HG03442 (cell line): ENCODE results near the gene PRADC1.
A peak's percentile ranks its signal among the peaks of the same experiment; 100 is the strongest.

ENCODE experiments used
- ATAC-seq: cut with Tn5 transposase; IDR thresholded peaks from one replicate; pipeline ENCODE4 v1.9.1; 2021; ENCODE audit warnings: mild to moderate bottlenecking, moderate library complexity; ENCODE audit not compliant: unreplicated experiment

The PRADC1 gene

DNA sequence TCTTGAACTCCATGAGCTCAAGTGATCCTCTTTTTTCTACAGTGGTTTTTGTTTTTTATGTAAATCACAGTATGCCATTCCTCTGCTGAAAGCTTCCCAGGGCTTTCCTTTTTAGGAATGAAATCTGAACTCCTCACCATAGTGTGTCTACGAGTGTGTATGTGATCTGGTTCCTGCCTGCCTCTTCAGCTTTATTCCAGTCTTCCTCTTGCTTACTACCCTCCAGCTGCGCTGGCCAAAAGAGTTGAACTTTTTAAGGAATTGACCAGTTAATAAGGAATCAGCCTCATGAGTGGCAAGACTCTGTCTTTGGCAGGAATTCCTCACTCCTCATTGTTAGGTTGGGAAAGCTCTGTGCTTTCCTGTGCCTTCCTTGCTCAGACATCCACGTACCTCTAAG lies 5.1 kb upstream of the PRADC1 start:
- no peak for ATAC-seq

DNA sequence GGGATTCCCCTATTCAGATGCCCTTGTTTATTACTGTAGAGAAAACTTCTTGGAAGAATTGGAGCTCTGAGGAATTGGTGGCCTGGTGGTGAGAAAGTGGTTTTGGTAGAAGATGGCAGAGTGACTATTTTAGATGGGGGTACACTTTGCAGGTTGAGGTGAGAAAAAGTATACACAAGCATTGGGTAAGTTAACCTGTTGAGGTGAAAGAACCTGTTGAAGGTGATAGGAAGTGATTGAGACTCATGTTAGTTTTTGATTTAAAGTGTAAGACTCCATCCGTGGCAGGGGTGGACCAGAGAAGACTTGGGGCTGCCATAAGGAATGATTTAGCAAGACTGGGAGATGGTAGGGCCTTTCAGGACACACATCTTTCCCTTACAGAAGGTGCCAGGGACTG lies 4.1 kb upstream of the PRADC1 start:
- ATAC-seq, result no peak

DNA sequence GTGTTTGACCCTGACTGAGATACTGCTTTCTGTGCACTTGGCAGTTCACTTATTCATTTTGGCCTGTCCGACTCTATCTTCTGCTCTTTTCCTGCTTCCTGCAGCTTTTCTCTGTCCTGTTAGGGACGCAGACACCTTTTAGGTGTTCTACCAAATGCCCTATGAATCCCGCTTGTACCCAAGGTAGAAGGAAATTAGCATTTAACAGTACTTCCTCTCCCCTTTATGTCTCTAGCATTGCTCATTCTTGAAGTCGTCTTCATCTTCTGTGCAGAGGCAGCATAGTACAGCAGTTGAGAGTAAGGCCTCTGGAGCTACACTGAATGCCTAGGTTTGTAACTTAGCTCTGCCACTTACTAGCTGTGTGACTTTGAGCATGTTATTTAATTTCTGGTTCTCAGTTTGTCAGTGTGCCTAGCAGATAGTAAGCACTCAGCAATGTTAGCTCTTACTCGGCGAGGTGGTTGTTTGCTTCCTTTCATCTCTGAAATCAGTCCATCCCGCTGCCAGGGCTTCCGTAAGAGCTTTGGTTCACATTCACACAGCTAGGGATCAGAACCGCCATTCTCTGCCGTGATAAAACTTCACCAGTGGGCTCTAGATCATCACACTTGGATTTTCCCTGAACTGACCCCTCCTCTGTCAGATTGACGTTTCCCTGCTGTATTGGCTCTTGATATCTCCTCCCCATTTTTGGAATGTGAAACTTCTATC lies 2.4 kb upstream of the PRADC1 start:
- ATAC-seq, result no peak

DNA sequence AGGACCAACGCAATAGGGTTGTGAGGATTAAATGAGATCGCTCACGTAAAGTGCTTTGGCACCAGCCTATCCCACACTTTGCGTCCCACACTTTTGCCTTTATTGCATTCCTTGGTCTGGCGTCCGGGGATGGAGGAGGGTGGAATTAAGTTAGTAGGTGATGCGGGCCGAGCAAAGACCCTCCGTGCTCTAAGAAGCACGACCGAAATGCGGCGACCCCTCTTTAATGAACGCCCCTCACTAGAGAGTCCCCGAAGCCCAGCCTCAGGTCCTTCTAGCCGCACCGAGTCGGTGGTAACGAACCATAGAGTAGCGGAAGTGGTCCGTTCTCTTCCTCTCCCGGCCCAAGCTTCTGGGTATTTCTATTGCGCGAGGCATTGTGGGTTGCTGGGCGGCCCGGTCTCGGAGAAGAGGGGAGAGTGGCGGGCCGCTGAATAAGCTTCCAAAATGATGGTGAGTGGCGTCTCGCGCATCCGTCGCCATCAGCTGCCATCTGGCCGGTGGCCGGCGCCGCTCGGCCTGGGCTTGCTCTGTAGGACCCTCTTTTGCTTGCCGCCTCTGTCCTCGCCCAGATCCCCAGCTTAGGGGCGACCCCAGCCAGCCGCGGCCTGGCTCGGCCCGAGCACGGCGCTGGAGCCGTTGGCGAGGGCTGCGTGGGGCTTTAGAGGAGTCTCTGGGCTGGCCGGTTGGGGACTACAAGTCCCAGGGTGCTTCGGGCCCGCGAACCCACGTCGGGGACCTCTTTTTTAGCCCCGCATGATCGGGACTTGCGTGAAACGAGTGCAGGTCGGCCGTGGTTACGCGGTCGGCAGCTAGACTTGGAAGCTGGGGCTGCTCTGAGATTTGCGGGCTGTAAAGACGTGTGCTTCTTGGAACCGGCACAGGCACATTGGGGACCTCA lies 1.1 kb upstream of the PRADC1 start, which contains the start of gene CCT7:
Gene CCT7 (plus strand): TSS at position 377 of the 901 bp plus-strand sequence. CDS start 71 bp downstream, at position 448.
- ATAC-seq, result peak; percentile 54

DNA sequence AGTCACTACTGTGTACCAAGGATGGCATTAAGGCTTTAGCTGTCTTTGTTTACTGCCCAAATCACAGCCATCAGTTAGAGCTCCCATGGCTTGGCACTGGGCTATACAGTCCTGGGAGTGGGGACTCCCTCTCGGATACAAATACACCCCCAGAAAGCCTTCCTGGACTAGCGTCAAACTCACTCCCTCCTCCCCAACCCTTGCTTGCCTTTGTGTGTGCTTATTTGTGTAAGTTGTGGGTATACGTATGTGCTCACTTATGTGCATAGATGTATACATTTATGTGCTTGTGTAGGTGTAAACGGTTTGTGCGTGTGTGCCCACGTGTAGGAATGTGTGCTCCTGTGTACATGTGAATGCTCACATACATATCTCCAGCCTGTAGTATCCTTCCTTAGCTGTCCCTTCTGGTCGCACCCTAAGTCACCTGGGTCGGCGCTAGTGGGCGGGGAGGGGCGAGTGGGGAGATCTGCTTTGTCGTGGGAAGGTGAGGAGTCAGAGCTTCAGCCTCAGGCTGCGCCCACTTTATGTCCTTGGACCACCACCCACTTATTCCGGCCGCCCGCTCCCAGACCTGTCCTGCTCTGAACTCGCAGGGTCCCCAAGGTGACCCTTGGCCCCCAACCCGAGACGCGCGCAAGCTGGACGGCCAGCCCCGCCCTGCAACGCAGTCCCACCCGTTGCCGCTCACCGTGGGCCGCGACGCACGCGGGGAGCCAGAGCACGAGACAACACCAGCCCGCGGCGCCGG lies 461 bp downstream of the PRADC1 start:
- ATAC-seq, result peak; percentile 4

DNA sequence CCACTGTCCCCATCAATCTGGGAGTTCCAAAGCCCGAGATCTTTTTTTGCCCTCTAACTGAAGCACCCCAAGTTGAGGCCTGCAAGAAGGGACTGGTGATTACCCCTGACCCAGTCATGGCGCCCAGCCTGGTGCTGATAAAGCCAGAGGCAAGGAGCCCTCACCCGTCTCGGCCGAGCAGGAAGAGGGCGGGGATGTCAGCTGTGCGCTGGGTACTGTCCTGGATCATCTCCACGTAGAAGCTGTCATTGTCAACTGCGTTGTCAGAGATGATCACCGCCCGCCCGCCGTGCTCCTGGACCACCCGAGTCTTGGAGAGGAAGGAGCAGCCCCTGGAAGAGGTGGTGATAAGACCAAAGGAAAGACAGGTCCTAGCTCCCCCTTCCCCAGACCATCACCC lies 4.4 kb downstream of the PRADC1 start:
- no peak for ATAC-seq

DNA sequence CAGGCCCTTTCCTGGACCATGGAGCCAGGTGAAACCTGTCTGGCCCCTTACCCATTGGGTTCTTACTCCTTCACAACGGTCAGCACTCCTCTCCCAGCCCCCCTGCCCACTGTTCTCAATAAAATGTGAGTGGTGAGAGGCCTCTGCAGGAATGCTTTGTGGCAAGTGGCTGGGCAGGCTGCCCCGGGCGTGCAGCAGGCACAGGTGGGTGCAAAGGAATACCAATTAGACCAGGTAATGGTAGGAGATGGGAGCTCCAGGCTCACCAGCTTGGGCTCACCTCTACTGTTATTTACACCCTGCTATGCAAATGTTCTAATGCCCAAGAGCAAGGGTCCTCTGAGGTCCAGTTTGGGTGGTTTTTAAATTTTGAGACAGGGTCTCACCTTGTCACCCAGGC lies 6.0 kb downstream of the PRADC1 start:
- ATAC-seq, result no peak

DNA sequence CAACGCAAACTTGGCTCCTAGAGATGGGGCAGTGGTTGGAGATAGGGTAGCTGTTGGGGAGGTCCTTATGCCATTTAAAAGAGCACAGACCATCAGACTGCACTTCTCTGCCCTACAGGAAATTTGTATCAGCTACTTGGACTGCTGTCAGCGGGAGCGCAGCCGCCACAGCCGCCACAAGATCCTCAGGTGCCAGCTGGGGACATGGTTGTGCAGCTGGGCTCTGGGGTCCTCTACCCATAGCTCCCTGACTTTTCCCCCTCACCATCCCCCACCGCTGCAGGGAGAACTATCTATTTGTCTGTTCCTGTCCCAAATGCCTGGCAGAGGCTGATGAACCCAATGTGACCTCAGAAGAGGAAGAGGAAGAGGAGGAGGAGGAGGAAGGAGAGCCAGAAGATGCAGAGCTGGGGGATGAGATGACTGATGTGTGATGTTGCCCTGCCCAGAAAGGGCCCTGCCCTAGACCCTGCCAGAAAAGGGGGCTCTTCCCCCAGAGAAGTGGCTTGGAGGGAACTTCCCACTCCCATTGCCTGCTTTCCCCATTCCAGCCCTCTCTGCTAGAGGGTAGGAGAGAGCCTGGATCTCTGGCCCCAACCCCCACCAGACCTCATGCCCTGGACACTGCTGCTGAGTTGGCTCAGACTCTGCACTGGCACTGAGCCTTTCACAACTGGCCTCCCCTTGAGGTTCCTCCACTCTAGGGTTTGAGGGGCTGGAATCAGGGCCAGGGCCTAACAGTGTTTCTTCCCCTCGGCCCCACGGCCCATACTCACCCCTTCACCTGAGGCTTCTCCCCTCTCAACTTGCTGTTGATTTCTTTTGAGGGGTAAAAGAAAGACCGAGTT lies 7.3 kb downstream of the PRADC1 start:
- ATAC-seq, result no peak

DNA sequence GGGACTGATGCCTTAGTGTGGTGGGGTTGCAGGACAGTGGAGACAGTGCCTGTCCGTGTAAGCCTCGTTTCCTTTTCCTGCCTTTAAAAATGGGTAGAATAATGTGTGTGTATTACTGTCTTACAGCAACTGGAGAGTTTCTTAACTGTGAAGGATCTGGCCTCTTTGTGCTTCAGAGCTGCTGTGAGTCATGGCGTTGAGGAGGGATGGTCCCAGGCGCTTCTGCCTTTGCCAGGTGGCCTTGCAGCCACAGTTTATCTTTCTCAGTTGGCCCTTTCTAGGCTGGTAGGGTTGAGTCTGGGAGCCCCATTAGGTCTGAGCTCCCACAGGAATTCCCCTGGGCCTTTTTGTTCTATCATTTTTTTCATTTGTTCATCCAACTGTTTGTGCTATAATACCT lies 9.2 kb downstream of the PRADC1 start:
- no peak for ATAC-seq

DNA sequence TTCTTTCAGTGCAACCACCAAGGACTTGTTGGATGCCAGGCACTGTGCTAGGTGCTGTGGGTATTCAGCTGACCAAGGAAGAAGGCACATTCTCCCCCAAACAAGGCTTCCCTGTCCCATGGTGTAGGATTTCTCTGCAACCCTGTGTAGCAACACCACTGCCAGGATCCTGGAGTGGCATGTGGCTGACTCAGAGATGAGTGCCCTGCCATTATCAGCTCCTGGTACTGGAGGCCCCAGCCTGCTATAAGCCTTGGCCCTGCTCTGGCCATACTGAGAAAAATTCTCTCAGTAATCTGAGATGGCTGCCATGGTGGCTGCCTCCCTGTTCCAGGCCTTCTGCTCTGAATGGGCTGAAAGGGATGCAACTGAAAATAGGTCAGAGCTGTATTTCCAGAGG lies 14.7 kb downstream of the PRADC1 start:
- ATAC-seq, result no peak

DNA sequence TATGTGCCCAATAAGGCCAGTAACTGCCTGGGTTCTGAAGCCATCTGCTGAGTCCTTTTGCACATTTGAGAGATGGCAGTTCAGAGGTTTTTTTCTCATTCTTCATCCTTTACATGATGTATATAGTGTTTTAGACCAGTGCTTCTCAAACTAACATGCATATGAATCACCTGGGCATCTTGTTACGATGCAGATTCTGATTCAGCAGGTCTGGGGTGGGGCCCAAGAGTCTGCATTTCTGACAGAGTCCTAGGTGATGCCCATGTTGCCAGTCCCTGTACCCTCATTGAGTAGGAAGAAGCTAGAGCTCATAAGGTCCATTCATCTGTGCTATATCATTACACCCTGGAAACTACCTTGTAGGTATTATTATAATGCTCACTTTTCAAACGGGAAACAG lies 15.2 kb downstream of the PRADC1 start:
- no peak for ATAC-seq

DNA sequence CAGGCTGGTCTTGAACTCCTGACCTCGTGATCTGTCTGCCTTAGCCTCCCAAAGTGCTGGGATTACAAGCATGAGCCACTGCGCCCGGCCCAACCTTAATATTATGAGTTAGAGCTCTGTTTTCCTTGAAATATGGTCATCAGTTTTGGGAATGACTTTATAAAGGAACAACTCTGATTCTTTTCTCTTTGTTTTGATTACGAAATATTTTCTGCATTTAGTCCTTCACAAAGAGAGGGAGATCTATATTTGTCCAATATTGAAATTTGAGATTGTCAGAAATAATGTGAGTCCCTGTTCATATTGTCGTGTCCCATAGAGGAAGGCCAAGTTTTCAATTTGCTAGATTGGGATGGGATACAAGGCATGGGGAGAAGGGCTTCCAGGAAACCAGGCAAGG lies 15.9 kb downstream of the PRADC1 start:
- no peak for ATAC-seq

DNA sequence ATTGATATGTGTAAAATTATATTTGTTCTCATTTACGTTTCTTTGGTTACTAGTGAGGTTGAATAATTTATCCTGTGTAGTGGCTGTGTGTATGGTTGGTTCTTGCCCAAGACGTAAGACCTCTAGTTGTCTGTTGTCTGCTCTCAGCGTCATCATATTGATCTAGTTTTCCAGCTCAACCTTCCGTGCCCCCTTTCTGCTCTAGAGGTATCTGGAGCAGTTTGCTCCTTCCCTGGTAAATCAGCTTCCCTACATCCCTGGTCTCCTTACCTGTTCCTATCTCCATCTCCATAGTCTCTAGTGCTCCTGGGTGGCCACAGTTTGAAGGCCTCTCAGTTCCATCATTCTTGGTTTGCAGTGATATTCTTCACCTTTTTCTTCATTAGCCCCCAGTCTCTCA lies 17.8 kb downstream of the PRADC1 start:
- no peak for ATAC-seq

DNA sequence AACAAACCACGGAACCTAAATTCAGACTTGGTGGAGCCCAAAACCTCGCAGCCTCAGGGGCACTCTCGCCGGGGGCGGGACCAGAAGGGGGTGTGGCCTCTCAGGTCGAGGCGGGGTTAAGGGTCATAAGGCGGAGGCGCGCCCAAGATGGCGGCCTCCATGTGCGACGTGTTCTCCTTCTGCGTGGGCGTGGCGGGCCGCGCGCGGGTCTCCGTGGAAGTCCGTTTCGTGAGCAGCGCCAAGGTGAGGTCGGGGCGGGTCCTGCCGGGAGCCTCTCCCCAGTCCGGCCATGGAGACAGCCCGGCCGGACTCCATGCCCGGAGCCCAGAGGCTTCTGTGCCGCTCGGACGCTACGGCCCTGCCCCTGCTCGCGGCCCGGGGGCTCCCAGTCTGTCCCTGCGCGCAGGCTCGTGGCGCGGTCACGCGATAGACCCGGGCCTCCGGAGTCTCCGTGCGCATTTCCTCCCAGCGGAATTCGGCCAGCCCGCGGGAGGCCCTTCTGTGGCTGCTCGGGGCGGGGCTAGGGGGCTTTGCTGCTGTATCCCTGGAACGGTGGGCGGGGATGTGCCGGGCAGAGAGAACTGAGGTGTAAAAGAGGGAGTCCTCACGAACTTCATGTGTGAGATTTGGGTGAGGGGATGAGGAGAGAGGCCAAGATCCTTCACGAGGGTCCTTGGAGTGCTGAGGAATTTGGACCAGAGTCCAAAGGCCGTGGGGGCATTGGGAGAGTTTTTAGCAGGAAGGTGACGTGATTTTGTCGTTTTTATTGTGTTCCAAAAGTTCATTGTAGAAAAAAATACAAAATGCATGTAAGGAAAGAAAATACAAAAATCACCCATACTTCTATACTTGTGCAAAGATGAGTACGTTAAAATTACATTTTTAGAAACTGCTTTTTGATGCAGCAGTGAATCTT lies 18.7 kb downstream of the PRADC1 start, which contains the start of gene SMYD5:
Gene SMYD5 (plus strand): TSS at position 126 of the 916 bp plus-strand sequence. CDS start 22 bp downstream, at position 148.
- peak; percentile 88 for ATAC-seq

DNA sequence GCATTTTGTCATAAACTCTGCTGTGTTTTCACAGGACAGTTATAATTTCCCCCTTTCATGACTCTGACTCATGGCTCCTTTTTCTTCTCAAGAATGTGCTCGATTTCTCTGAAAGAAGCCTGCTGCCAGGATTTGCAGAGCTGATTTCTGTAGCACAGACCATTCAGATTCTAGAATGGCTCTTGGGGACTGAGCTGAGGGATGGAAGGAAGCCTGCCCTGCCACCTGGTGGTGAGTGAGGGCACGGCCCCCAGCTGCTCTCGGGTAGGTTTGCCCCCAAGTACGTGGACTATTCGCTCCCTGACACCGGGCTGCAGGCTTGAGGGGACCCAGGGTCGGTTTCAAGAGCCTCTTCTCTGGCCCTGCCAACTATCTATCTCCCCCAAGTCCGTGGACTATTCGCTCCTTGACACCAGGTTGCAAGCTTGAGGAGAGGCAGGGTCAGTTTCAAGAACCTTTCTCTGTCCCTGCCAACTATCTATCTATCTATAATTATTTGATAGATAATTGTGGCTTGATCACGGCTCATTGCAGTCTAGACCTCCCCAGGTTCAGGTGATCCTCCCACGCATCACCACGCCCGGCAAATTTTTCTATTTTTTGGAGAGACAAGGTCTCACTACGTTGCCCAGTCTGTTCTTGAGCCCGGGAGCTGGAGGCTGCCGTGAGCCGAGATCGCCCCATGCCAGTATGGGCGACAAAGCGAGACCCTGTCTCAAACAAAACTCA lies 20.4 kb downstream of the PRADC1 start:
- peak; percentile 69 for ATAC-seq

DNA sequence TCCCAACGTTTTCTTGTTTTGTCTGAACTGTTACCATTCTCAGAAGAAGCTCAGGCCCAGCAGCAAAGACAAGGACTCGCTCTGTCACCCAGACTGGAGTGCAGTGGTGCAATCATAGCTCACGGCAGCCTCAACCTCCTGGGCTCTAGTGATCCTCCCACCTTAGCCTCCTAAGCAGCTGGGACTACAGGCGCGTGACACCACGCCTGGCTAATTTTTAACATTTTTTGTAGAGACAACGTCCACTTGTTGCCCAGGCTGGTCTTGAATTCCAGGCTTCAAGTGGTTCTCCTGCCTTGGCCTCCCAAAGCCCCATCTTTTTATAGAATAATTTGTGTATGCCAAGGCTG lies 21.0 kb downstream of the PRADC1 start:
- ATAC-seq, result no peak

DNA sequence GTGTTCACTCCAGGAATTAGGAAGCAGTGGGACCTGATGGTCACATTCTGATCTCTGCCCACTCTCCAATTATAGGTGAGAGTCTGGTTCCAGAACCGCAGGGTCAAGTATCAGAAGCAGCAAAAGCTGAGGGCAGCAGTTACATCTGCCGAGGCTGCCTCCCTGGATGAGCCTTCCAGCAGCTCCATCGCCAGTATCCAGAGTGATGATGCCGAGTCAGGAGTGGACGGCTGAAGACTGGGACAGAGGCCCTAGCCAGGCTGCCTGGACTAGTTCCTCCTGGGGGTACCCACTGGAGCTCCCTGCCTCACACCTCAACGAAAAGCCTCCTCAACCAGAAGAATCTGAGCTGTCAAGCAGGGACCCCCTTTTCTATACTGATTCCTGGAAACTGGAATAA lies 22.3 kb downstream of the PRADC1 start:
- ATAC-seq, result no peak

DNA sequence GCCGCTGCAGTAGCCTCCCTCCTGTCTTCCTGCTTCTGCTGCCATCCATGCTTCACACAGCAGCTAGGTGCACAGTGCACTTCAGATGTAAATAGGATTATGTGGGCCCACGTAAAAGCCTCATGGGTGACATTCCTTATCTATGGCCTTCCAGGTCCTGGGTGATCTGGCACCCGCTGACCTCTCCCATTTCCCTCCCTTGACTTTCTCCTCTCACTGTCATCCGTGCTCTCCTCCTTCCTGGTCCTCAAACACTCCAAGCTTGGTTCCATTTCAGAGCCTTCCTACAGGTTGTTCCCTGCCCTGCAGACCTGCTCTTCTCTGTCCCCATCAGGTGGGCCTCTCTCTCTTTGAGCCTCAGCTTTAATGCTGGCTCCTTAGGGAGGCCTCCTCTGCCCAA lies 23.0 kb downstream of the PRADC1 start:
- ATAC-seq, result no peak

DNA sequence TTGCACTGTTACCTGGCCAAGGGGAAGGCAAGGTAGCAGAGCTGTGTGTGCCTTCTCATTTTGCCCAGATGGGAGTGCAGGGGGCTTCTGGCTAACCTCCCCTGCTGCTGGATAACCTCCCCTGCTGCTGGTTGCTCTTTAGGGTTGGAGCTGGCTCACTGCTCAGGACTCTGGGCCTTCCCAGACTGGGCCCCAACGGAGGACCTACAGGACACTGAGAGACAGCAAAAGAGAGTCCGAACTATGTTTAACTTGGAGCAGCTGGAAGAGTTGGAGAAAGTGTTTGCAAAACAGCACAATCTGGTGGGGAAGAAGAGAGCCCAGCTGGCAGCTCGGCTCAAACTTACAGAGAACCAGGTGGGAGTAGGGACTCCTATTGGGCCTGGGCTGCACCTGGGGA lies 24.8 kb downstream of the PRADC1 start:
- ATAC-seq, result no peak
